Esophagus squamous epithelium (tissue), 4 donors: ENCODE measurements around the gene BNC2.

Experiments used
- CTCF ChIP-seq, 6 experiments: fragments of 450-650 bp in 4 of 6; fragments of 200-600 bp in 2 of 6; sonication (generic) in 2 of 6; IDR thresholded peaks; one replicate each; pipeline ENCODE4 v1.5.1; 2016 to 2019; ENCODE audit warnings: antibody characterized with exemption in 6 of 6, mild to moderate bottlenecking in 4 of 6, moderate library complexity in 4 of 6
- POLR2A ChIP-seq, 4 donors: fragments of 450-650 bp; IDR thresholded peaks; one replicate each; pipeline ENCODE4 v1.6.1; 2017; ENCODE audit warnings: antibody characterized with exemption in 4 of 4, mild to moderate bottlenecking in 4 of 4, moderate library complexity in 3 of 4

GRCh38 chr9:16515207-16515606 is 355.3 kb downstream of the BNC2 start:
- TF ChIP-seq POLR2A (IDR thresholded peaks at IDR 0.05) (no peak), CTCF (IDR thresholded peaks at IDR 0.05) (no peak)
